H9 (cell line): Measurements from ENCODE around the gene BST2. TPM values are rescaled to one million over a fixed set of nuclear protein-coding genes. Genes with fewer than 3 reads are reported as not detected.
A peak's percentile ranks its signal among the peaks of the same experiment; 100 is the strongest.
"Not testable (repeated sequence)": the region's sequence is repeated elsewhere in the genome, so short reads cannot be mapped to it uniquely, and the experiment has no call there.

Experiments
- DNase-seq: peaks from one replicate; pipeline ENCODE4 v3.0.0-alpha.2; 2017
- H2AFZ ChIP-seq: one replicate; pipeline ENCODE4 v1.6.1; 2013; ENCODE audit warnings: mild to moderate bottlenecking, low read length, control low read depth, moderate library complexity
- H2AK5ac ChIP-seq: 2 replicates; pipeline ENCODE4 v1.6.1; 2013; ENCODE audit warnings: low read length, control low read depth, mixed read lengths; ENCODE audit not compliant: insufficient read length
- H2BK120ac ChIP-seq: one replicate; pipeline ENCODE4 v1.6.1; 2013; ENCODE audit warnings: low read depth, mild to moderate bottlenecking, low read length, control low read depth, inconsistent platforms; ENCODE audit not compliant: poor library complexity, severe bottlenecking
- H2BK12ac ChIP-seq: 2 replicates; pipeline ENCODE4 v1.6.1; 2013; ENCODE audit warnings: low read length, control low read depth, mixed read lengths, low read depth; ENCODE audit not compliant: insufficient read length
- H2BK15ac ChIP-seq: 2 replicates; pipeline ENCODE4 v1.6.1; 2013; ENCODE audit warnings: low read depth, low read length, control low read depth
- H2BK20ac ChIP-seq: one replicate; pipeline ENCODE4 v1.6.1; 2013; ENCODE audit warnings: low read depth, mild to moderate bottlenecking, low read length, control low read depth, inconsistent platforms; ENCODE audit not compliant: poor library complexity, severe bottlenecking
- H2BK5ac ChIP-seq: 2 replicates; pipeline ENCODE4 v1.6.1; 2013; ENCODE audit warnings: low read length, control low read depth, mixed read lengths; ENCODE audit not compliant: insufficient read length
- H3K14ac ChIP-seq: 2 replicates; pipeline ENCODE4 v1.6.1; 2013; ENCODE audit warnings: low read length, control low read depth; ENCODE audit not compliant: insufficient read depth
- H3K18ac ChIP-seq: 2 replicates; pipeline ENCODE4 v1.6.1; 2013; ENCODE audit warnings: low read depth, mild to moderate bottlenecking, mixed read lengths, low read length, control low read depth; ENCODE audit not compliant: insufficient read length
- H3K23ac ChIP-seq: 2 replicates; pipeline ENCODE4 v1.6.1; 2013; ENCODE audit warnings: low read length, control low read depth, mixed read lengths, low read depth; ENCODE audit not compliant: insufficient read length
- H3K23me2 ChIP-seq: 2 replicates; pipeline ENCODE4 v1.6.1; 2013; ENCODE audit warnings: low read depth, mild to moderate bottlenecking, mixed read lengths, low read length, control low read depth; ENCODE audit not compliant: insufficient read length, poor library complexity, severe bottlenecking
- H3K27ac ChIP-seq: 2 replicates; pipeline ENCODE4 v1.5.1; 2013; ENCODE audit warnings: low read length, control low read depth, mixed read lengths, low read depth; ENCODE audit not compliant: insufficient read length
- H3K27me3 ChIP-seq: 2 replicates; pipeline ENCODE4 v1.6.1; 2013; ENCODE audit warnings: low read length, control low read depth, inconsistent platforms; ENCODE audit not compliant: insufficient read depth
- H3K4ac ChIP-seq: 2 replicates; pipeline ENCODE4 v1.6.1; 2013; ENCODE audit warnings: low read depth, mild to moderate bottlenecking, control low read depth, inconsistent platforms, low read length, moderate library complexity
- H3K4me1 ChIP-seq: 2 replicates; pipeline ENCODE4 v1.6.1; 2013; ENCODE audit warnings: low read length, control low read depth, inconsistent platforms; ENCODE audit not compliant: insufficient read depth
- H3K4me2 ChIP-seq: 2 replicates; pipeline ENCODE4 v1.6.1; 2013; ENCODE audit warnings: low read length, control low read depth, mixed read lengths; ENCODE audit not compliant: insufficient read length, insufficient read depth
- H3K56ac ChIP-seq: 2 replicates; pipeline ENCODE4 v1.6.1; 2013; ENCODE audit warnings: low read depth, mild to moderate bottlenecking, mixed read lengths, low read length, control low read depth; ENCODE audit not compliant: insufficient read length
- H3K79me1 ChIP-seq: 2 replicates; pipeline ENCODE4 v1.6.1; 2013; ENCODE audit warnings: low read depth, mild to moderate bottlenecking, moderate library complexity, low read length, control low read depth, inconsistent platforms; ENCODE audit not compliant: insufficient read depth, poor library complexity, severe bottlenecking
- H3K79me2 ChIP-seq: 2 replicates; pipeline ENCODE4 v1.6.1; 2013; ENCODE audit warnings: low read length, control low read depth, inconsistent platforms; ENCODE audit not compliant: insufficient read depth
- H3K9ac ChIP-seq: 2 replicates; pipeline ENCODE4 v1.6.1; 2013; ENCODE audit warnings: low read length, control low read depth, mixed read lengths; ENCODE audit not compliant: insufficient read length; ENCODE audit errors: extremely low read depth
- H3K9me3 ChIP-seq: one replicate; pipeline ENCODE4 v1.6.1; 2013; ENCODE audit warnings: low read depth, low read length, inconsistent platforms; ENCODE audit not compliant: control insufficient read depth
- H3T11ph ChIP-seq: one replicate; pipeline ENCODE4 v1.6.1; 2013; ENCODE audit warnings: mild to moderate bottlenecking, low read length, control low read depth, inconsistent platforms
- H4K20me1 ChIP-seq: one replicate; pipeline ENCODE4 v1.6.1; 2013; ENCODE audit not compliant: control insufficient read depth, insufficient read length, insufficient read depth
- H4K5ac ChIP-seq: 2 replicates; pipeline ENCODE4 v1.6.1; 2013; ENCODE audit warnings: low read depth, mild to moderate bottlenecking, mixed read lengths, low read length, control low read depth; ENCODE audit not compliant: insufficient read length
- H4K8ac ChIP-seq: replicated peaks from 2 replicates; pipeline ENCODE4 v1.6.1; 2013; ENCODE audit warnings: low read length, control low read depth, mixed read lengths, low read depth; ENCODE audit not compliant: insufficient read length
- H4K91ac ChIP-seq: 2 replicates; pipeline ENCODE4 v1.6.1; 2013; ENCODE audit warnings: low read depth, mild to moderate bottlenecking, moderate library complexity, mixed read lengths, low read length, control low read depth; ENCODE audit not compliant: insufficient read length
- H3K27ac Mint-ChIP-seq, 3 experiments: 2 replicates in 2 of 3; 3 replicates in 1 of 3; pipeline ENCODE4 v1.8.0; 2020 to 2021; ENCODE audit warnings: mixed read lengths in 3 of 3, mild to moderate bottlenecking in 1 of 3, moderate library complexity in 1 of 3
- H3K27me3 Mint-ChIP-seq: 2 replicates; pipeline ENCODE4 v1.8.0; 2021; ENCODE audit warnings: low read depth, mild to moderate bottlenecking, moderate library complexity, mixed read lengths
- H3K36me3 Mint-ChIP-seq, 3 experiments: 2 replicates in 2 of 3; 3 replicates in 1 of 3; pipeline ENCODE4 v1.8.0; 2020 to 2021; ENCODE audit warnings: low read depth in 3 of 3, mixed read lengths in 3 of 3; ENCODE audit not compliant: insufficient read depth in 1 of 3
- H3K4me1 Mint-ChIP-seq, 2 experiments: 2 replicates each; pipeline ENCODE4 v1.8.0; 2020; ENCODE audit warnings: mixed read lengths in 2 of 2
- H3K4me3 Mint-ChIP-seq, 2 experiments: 2 replicates in 1 of 2; 3 replicates in 1 of 2; pipeline ENCODE4 v1.8.0; 2020 to 2021; ENCODE audit warnings: mild to moderate bottlenecking in 2 of 2, mixed read lengths in 2 of 2, moderate library complexity in 1 of 2
- H3K9me3 Mint-ChIP-seq, 2 experiments: 2 replicates in 1 of 2; 3 replicates in 1 of 2; pipeline ENCODE4 v1.8.0; 2020; ENCODE audit warnings: mild to moderate bottlenecking in 2 of 2, mixed read lengths in 2 of 2, moderate library complexity in 1 of 2
- WGBS: extraction: QIAGEN DNeasy Blood & Tissue Kit; methylation state at CpG from one replicate; pipeline ENCODE4 v1.1.7; 2013; ENCODE audit warnings: missing lambda C conversion rate, low lambda C conversion rate, mixed read lengths; ENCODE audit not compliant: insufficient read length; ENCODE audit errors: extremely low coverage; 5-methylcytosine and 5-hydroxymethylcytosine counted together
- total RNA-seq: library from RNA; stranded (reverse); gene quantifications from 2 replicates; pipeline ENCODE4 v1.2.1, GENCODE V29; 2021
- TF ChIP-seq, protein P1 (sequence below): fragments of 200-600 bp; sonication (generic); conservative IDR thresholded peaks from 3 replicates; pipeline ENCODE4 v1.8.0; 2021; ENCODE audit warnings: antibody characterized with exemption, mild to moderate bottlenecking

BST2 gene
- total RNA-seq, 1 experiment from 2014 or later: 63.3 TPM

DNA sequence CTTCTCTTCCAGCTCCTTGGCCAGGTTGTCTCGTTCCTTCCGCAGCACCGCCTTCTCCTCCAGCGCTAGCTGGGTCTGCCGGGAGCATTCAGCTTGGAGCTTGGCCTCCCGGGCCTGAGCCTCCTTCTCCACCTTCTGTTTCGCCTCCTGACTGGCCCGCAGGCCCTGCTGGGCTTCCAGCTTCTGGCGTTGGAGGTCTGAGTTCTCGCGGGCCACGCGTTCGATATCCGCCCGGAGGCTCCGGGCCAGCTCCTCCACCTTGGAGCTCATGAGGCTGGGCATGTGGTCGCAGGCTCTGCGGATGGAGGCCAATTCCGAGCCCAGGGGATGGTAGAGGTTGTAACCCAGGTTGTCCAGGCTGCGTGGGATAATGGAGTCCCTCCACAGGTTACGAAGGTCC is 40.1 kb downstream of the BST2 start:
- no peaks in the 10 kb centered on the region for H3K23me2 ChIP-seq
- no peak overlapping the region for H3K18ac ChIP-seq
- H3K56ac ChIP-seq: no peak overlapping the region
- no peak overlapping the region for H3K23ac ChIP-seq
- no CpG with 5 or more reads among the region's 22 CpGs for WGBS
- no peak overlapping the region; a peak in 1 of 5 replicates for H3K4me3 Mint-ChIP-seq
- H3K27me3 Mint-ChIP-seq: peaks cover 15% of the 10 kb centered on the region
- no peak overlapping the region for H2BK5ac ChIP-seq
- H3K36me3 Mint-ChIP-seq: no peaks in the 10 kb centered on the region
- no peak overlapping the region for H3K4me2 ChIP-seq
- H4K20me1 ChIP-seq: no peaks in the 10 kb centered on the region
- H3K27ac ChIP-seq: no peak overlapping the region
- no peak overlapping the region for H3K9ac ChIP-seq
- no peak overlapping the region for H2AFZ ChIP-seq
- H3K27ac Mint-ChIP-seq: no peak overlapping the region; a peak in 1 of 7 replicates
- no peak overlapping the region for H4K8ac ChIP-seq
- H2BK20ac ChIP-seq: no peak overlapping the region
- TF ChIP-seq, protein P1, sequence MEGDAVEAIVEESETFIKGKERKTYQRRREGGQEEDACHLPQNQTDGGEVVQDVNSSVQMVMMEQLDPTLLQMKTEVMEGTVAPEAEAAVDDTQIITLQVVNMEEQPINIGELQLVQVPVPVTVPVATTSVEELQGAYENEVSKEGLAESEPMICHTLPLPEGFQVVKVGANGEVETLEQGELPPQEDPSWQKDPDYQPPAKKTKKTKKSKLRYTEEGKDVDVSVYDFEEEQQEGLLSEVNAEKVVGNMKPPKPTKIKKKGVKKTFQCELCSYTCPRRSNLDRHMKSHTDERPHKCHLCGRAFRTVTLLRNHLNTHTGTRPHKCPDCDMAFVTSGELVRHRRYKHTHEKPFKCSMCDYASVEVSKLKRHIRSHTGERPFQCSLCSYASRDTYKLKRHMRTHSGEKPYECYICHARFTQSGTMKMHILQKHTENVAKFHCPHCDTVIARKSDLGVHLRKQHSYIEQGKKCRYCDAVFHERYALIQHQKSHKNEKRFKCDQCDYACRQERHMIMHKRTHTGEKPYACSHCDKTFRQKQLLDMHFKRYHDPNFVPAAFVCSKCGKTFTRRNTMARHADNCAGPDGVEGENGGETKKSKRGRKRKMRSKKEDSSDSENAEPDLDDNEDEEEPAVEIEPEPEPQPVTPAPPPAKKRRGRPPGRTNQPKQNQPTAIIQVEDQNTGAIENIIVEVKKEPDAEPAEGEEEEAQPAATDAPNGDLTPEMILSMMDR: no peak
- no peak overlapping the region for H3K4ac ChIP-seq
- H4K5ac ChIP-seq: no peak overlapping the region
- H2BK120ac ChIP-seq: no peak overlapping the region
- H3T11ph ChIP-seq: no peak overlapping the region
- H2BK12ac ChIP-seq: no peak overlapping the region
- H3K79me2 ChIP-seq: no peaks in the 10 kb centered on the region
- H3K4me1 Mint-ChIP-seq: peaks cover 0 to 2% of the 10 kb centered on the region in 2 experiments; a peak in 1 of 4 replicates
- no peaks in the 10 kb centered on the region; the same call in 1 of the 2 replicates for H3K4me1 ChIP-seq
- H3K79me1 ChIP-seq: no peaks in the 10 kb centered on the region
- no peak overlapping the region for H3K14ac ChIP-seq
- no peaks in the 10 kb centered on the region for H3K9me3 ChIP-seq
- no peak overlapping the region for H2AK5ac ChIP-seq
- H2BK15ac ChIP-seq: no peak overlapping the region
- H3K27me3 ChIP-seq: no peaks in the 10 kb centered on the region
- no peak for DNase-seq
- no peak overlapping the region for H4K91ac ChIP-seq
- H3K9me3 Mint-ChIP-seq: peaks cover 0 to 3% of the 10 kb centered on the region in 2 experiments; a peak in 1 of 5 replicates

DNA sequence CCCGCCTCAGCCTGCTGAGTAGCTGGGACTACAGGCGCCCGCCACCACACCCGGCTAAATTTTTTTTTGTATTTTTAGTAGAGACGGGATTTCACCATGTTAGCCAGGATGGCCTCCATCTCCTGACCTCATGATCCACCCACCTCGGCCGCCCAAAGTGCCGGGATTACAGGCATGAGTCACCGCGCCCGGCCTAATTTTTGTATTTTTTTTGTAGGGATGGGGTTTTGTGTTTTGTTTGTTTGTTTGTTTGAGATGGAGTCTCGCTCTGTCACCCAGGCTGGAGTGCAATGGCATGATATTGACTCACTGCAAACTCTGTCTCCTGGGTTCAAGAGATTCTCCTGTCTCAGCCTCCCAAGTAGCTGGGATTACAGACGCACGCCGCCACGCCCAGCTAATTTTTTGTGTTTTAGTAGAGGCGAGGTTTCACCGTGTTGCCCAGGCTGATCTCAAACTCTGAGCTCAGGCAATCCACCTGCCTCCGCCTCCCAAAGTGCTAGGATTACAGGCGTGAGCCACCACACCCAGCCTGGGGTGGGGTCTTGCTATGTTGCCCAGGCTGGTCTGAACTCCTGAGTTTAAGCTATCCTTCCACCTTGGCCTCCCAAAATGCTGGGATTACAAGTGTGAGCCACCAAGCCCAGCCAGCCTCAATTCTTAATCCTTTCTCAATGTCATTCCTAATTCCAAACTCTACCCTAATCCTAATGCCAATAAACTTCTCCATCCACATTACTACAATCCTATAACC is 41.4 kb downstream of the BST2 start:
- H3K9me3 ChIP-seq, H3K56ac ChIP-seq, H3K18ac ChIP-seq, H3K14ac ChIP-seq, H4K20me1 ChIP-seq, DNase-seq, H2BK5ac ChIP-seq, H2BK120ac ChIP-seq, H3K79me2 ChIP-seq, H3K27ac Mint-ChIP-seq, H3K27ac ChIP-seq, H3K4me2 ChIP-seq, H3K79me1 ChIP-seq, H3K27me3 ChIP-seq, H2AK5ac ChIP-seq, H3T11ph ChIP-seq, H2BK20ac ChIP-seq, H3K9me3 Mint-ChIP-seq, H3K23me2 ChIP-seq, H3K4me1 Mint-ChIP-seq, H4K91ac ChIP-seq, H4K8ac ChIP-seq, H3K36me3 Mint-ChIP-seq, H3K23ac ChIP-seq, H3K4ac ChIP-seq, H3K4me1 ChIP-seq, H2BK15ac ChIP-seq, H3K9ac ChIP-seq, H2BK12ac ChIP-seq, H4K5ac ChIP-seq, H2AFZ ChIP-seq: not testable (repeated sequence)
- Mint-ChIP-seq H3K4me3 (0 out of 5 replicates have a peak overlapping the region, but pooled peaks of 1 of the 2 experiments have one; percentile 17), H3K27me3 (peaks cover 15% of the 10 kb centered on the region)
- no CpG with 5 or more reads among the region's 20 CpGs for WGBS
